ENCODE data around the gene TM4SF20. TPM values are rescaled to one million over a fixed set of nuclear protein-coding genes. Genes with fewer than 3 reads are reported as not detected.
A peak's percentile ranks its signal among the peaks of the same experiment; 100 is the strongest.
"Not testable (repeated sequence)": the region's sequence is repeated elsewhere in the genome, so short reads cannot be mapped to it uniquely, and the experiment has no call there.

Gene TM4SF20
- polyA plus RNA-seq, 3 donors, result not detected

DNA sequence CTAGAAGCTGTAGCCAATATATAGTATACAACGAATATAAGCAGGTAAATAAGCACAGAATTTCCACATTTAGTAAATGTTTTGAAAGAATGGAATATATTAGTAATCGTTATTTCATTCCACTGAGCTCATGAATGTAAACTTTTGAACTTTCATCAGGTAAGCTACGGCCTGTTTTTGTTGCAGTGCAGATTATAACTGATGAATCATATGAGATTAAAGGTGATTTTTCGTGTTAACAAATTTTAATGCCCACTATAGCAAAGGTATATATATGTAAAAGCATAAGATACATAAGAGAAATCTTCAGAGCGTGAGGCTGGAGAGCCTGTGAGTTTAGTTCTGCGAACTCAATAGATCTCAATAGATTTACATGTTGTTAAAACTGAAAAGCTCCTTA lies 7.5 kb upstream of the TM4SF20 start:
- intact Hi-C loops (cut with micrococcal nuclease), result no loop called here
- no peak overlapping the region for H3K9ac ChIP-seq (ENCODE audit: insufficient read depth, low read length, poor library complexity, severe bottlenecking)
- no peak overlapping the region for H3K27ac ChIP-seq (ENCODE audit: low read depth in 1 of 2, low read length in 2 of 2)
- no peak overlapping the region for H3K4me3 ChIP-seq (replicated peaks in 1 of 3; ENCODE audit: low read depth in 2 of 3, low read length in 3 of 3)
- H2AFZ ChIP-seq (ENCODE audit: insufficient read depth, low read depth, low read length, poor library complexity, severe bottlenecking), result no peak overlapping the region
- Mint-ChIP-seq H3K36me3 (peaks cover 0 to 2% of the 10 kb centered on the region in 2 donors), H3K4me3 (no peak overlapping the region), H3K9me3 (peaks cover 0 to 3% (median 2%) of the 10 kb centered on the region in 7 donors), H3K27me3 (ENCODE audit: low read depth in 3 of 3) (peaks cover 2 to 7% (median 5%) of the 10 kb centered on the region in 3 donors), H3K4me1 (peaks cover 24% of the 10 kb centered on the region), H3K27ac (peak overlapping the region in 3 of 7 donors; percentile 52 to 93 (median 69))
- no peak overlapping the region for H3K4me2 ChIP-seq (replicated peaks; ENCODE audit: extremely low read depth, low read length, poor library complexity, severe bottlenecking)
- H3K27me3 ChIP-seq (ENCODE audit: control insufficient read depth in 2 of 2, insufficient read depth in 2 of 2, low read length in 2 of 2), result no peaks in the 10 kb centered on the region
- no peaks in the 10 kb centered on the region for H3K9me3 ChIP-seq (replicated peaks in 1 of 2; ENCODE audit: control insufficient read depth in 1 of 2, insufficient read depth in 1 of 2, low read length in 2 of 2)
- no peaks in the 10 kb centered on the region for H4K20me1 ChIP-seq (ENCODE audit: insufficient read depth, low read length)
- peaks cover 19 to 22% of the 10 kb centered on the region in 2 donors for H3K4me1 ChIP-seq (ENCODE audit: control insufficient read depth in 1 of 2, insufficient read depth in 2 of 2, low read length in 2 of 2)
- no peak for DNase-seq
- H3K36me3 ChIP-seq (replicated peaks in 1 of 2; ENCODE audit: control insufficient read depth in 1 of 2, insufficient read depth in 2 of 2, low read length in 2 of 2), result no peaks in the 10 kb centered on the region
- no peaks in the 10 kb centered on the region for H3K79me2 ChIP-seq (ENCODE audit: insufficient read depth, low read length)
- TF ChIP-seq, protein P1, sequence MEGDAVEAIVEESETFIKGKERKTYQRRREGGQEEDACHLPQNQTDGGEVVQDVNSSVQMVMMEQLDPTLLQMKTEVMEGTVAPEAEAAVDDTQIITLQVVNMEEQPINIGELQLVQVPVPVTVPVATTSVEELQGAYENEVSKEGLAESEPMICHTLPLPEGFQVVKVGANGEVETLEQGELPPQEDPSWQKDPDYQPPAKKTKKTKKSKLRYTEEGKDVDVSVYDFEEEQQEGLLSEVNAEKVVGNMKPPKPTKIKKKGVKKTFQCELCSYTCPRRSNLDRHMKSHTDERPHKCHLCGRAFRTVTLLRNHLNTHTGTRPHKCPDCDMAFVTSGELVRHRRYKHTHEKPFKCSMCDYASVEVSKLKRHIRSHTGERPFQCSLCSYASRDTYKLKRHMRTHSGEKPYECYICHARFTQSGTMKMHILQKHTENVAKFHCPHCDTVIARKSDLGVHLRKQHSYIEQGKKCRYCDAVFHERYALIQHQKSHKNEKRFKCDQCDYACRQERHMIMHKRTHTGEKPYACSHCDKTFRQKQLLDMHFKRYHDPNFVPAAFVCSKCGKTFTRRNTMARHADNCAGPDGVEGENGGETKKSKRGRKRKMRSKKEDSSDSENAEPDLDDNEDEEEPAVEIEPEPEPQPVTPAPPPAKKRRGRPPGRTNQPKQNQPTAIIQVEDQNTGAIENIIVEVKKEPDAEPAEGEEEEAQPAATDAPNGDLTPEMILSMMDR (IDR thresholded peaks at IDR 0.05), result no peak
- WGBS (ENCODE audit: insufficient coverage), result no CpG with 5 or more reads among the region's 6 CpGs

GRCh38 chr2:227383686-227384085 lies 4.6 kb upstream of the TM4SF20 start:
- H3K4me2 ChIP-seq (replicated peaks; ENCODE audit: extremely low read depth, low read length, poor library complexity, severe bottlenecking), result no peak overlapping the region
- H3K27me3 ChIP-seq (ENCODE audit: control insufficient read depth in 2 of 2, insufficient read depth in 2 of 2, low read length in 2 of 2), result no peaks in the 10 kb centered on the region
- Mint-ChIP-seq H3K4me1 (peaks cover 23% of the 10 kb centered on the region), H3K36me3 (peaks cover 0 to 2% of the 10 kb centered on the region in 2 donors), H3K4me3 (no peak overlapping the region), H3K27ac (peak overlapping the region in 2 of 7 donors; percentile 1 to 42), H3K9me3 (peaks cover 0 to 5% (median 0%) of the 10 kb centered on the region in 7 donors), H3K27me3 (ENCODE audit: low read depth in 3 of 3) (peaks cover 0 to 10% (median 0%) of the 10 kb centered on the region in 3 donors)
- no peaks in the 10 kb centered on the region for H3K9me3 ChIP-seq (replicated peaks in 1 of 2; ENCODE audit: control insufficient read depth in 1 of 2, insufficient read depth in 1 of 2, low read length in 2 of 2)
- H3K27ac ChIP-seq (ENCODE audit: low read depth in 1 of 2, low read length in 2 of 2), result no peak overlapping the region
- peaks cover 19 to 22% of the 10 kb centered on the region in 2 donors for H3K4me1 ChIP-seq (ENCODE audit: control insufficient read depth in 1 of 2, insufficient read depth in 2 of 2, low read length in 2 of 2)
- TF ChIP-seq, protein P1 (IDR thresholded peaks at IDR 0.05), result no peak
- H2AFZ ChIP-seq (ENCODE audit: insufficient read depth, low read depth, low read length, poor library complexity, severe bottlenecking), result no peak overlapping the region
- 97% methylated on average over 3 of the region's 3 CpGs for WGBS (ENCODE audit: insufficient coverage)
- no peaks in the 10 kb centered on the region for H3K79me2 ChIP-seq (ENCODE audit: insufficient read depth, low read length)
- intact Hi-C loops (cut with micrococcal nuclease), result loop anchor here in 1 of 2 donors (2.0 kb wide), 1 partner anchor 17 kb away; no protein-coding TSS in a partner anchor
- H3K4me3 ChIP-seq (replicated peaks in 1 of 3; ENCODE audit: low read depth in 2 of 3, low read length in 3 of 3), result no peak overlapping the region
- no peak for DNase-seq
- H3K36me3 ChIP-seq (replicated peaks in 1 of 2; ENCODE audit: control insufficient read depth in 1 of 2, insufficient read depth in 2 of 2, low read length in 2 of 2), result no peaks in the 10 kb centered on the region
- H3K9ac ChIP-seq (ENCODE audit: insufficient read depth, low read length, poor library complexity, severe bottlenecking), result no peak overlapping the region
- H4K20me1 ChIP-seq (ENCODE audit: insufficient read depth, low read length), result no peaks in the 10 kb centered on the region

GRCh38 chr2:227382241-227382835 lies 3.2 kb upstream of the TM4SF20 start:
- peaks cover 19 to 25% of the 10 kb centered on the region in 2 donors for H3K4me1 ChIP-seq (ENCODE audit: control insufficient read depth in 1 of 2, insufficient read depth in 2 of 2, low read length in 2 of 2)
- H3K27ac Mint-ChIP-seq; H3K9me3 Mint-ChIP-seq; H3K4me3 ChIP-seq (replicated peaks in 1 of 3; ENCODE audit: low read depth in 2 of 3, low read length in 3 of 3); H3K4me2 ChIP-seq (replicated peaks; ENCODE audit: extremely low read depth, low read length, poor library complexity, severe bottlenecking); H3K27me3 ChIP-seq (ENCODE audit: control insufficient read depth in 2 of 2, insufficient read depth in 2 of 2, low read length in 2 of 2); H3K4me3 Mint-ChIP-seq; H3K27ac ChIP-seq (ENCODE audit: low read depth in 1 of 2, low read length in 2 of 2); H4K20me1 ChIP-seq (ENCODE audit: insufficient read depth, low read length); H3K9me3 ChIP-seq (replicated peaks in 1 of 2; ENCODE audit: control insufficient read depth in 1 of 2, insufficient read depth in 1 of 2, low read length in 2 of 2); H3K79me2 ChIP-seq (ENCODE audit: insufficient read depth, low read length); intact Hi-C loops (cut with micrococcal nuclease); H2AFZ ChIP-seq (ENCODE audit: insufficient read depth, low read depth, low read length, poor library complexity, severe bottlenecking); H3K9ac ChIP-seq (ENCODE audit: insufficient read depth, low read length, poor library complexity, severe bottlenecking); H3K36me3 Mint-ChIP-seq; H3K27me3 Mint-ChIP-seq (ENCODE audit: low read depth in 3 of 3); H3K36me3 ChIP-seq (replicated peaks in 1 of 2; ENCODE audit: control insufficient read depth in 1 of 2, insufficient read depth in 2 of 2, low read length in 2 of 2): not testable (repeated sequence)
- H3K4me1 Mint-ChIP-seq, result peaks cover 25% of the 10 kb centered on the region
- no CpG with 5 or more reads among the region's 2 CpGs for WGBS (ENCODE audit: insufficient coverage)
- peak in 1 of 3 donors; percentile 67 for DNase-seq
